OCI-LY7 (cell line): ENCODE results near the gene FCHSD2. TPM values are rescaled to one million over a fixed set of nuclear protein-coding genes. Genes with fewer than 3 reads are reported as not detected.
"Not testable (repeated sequence)": the region's sequence is repeated elsewhere in the genome, so short reads cannot be mapped to it uniquely, and the experiment has no call there.

Experiments used
- BruUV-seq: library from RNA; stranded (reverse); fragments of 400-500 nt; replicated peaks from 2 replicates; lab custom pipeline; 2021; lab: Mats Ljungman, UMichigan
- CTCF ChIA-PET: fragments of 300-600 bp; sonication (Branson Sonifier 250); formaldehyde crosslinking; loops from one replicate; lab custom pipeline; 2022; ENCODE audit warnings: antibody characterized with exemption; ENCODE audit not compliant: unreplicated experiment; lab: Charles Lee
- POLR2A ChIA-PET: fragments of 300-600 bp; sonication (Branson Sonifier 250); formaldehyde crosslinking; loops from one replicate; lab custom pipeline; 2022; ENCODE audit warnings: antibody characterized with exemption; lab: Charles Lee
- DNase-seq: peaks from one replicate; pipeline ENCODE4 v3.0.0-alpha.2; 2015; ENCODE audit warnings: low spot score
- H2AFZ ChIP-seq: fragments of 200-600 bp; sonication (generic), shearing (Covaris generic); 2 replicates; pipeline ENCODE4 v1.6.1; 2014; ENCODE audit warnings: mild to moderate bottlenecking, antibody characterized with exemption, low read length, moderate library complexity
- H3K27ac ChIP-seq: fragments of 200-600 bp; sonication (generic); 2 replicates; pipeline ENCODE4 v1.5.1; 2014; ENCODE audit warnings: mixed run types, low read depth, mild to moderate bottlenecking, moderate library complexity, low read length, inconsistent platforms; ENCODE audit not compliant: poor library complexity, severe bottlenecking
- H3K36me3 ChIP-seq: fragments of 200-600 bp; sonication (generic); 2 replicates; pipeline ENCODE4 v1.6.1; 2014; ENCODE audit warnings: mild to moderate bottlenecking, antibody characterized with exemption, low read length, moderate library complexity, mixed read lengths; ENCODE audit not compliant: insufficient read depth
- H3K4me1 ChIP-seq: fragments of 200-600 bp; sonication (generic); 2 replicates; pipeline ENCODE4 v1.5.1; 2014; ENCODE audit warnings: mild to moderate bottlenecking, low read length; ENCODE audit not compliant: insufficient read depth, poor library complexity, severe bottlenecking
- H3K4me2 ChIP-seq: fragments of 200-600 bp; sonication (generic); 2 replicates; pipeline ENCODE4 v1.6.1; 2014; ENCODE audit warnings: mild to moderate bottlenecking, low read length
- H3K4me3 ChIP-seq: fragments of 200-600 bp; sonication (generic); 2 replicates; pipeline ENCODE4 v1.5.1; 2014; ENCODE audit warnings: mild to moderate bottlenecking, low read depth, low read length; ENCODE audit not compliant: poor library complexity, severe bottlenecking
- H3K79me2 ChIP-seq: fragments of 200-600 bp; sonication (generic); 2 replicates; pipeline ENCODE4 v1.6.1; 2016; ENCODE audit warnings: low read depth, mild to moderate bottlenecking, low read length, moderate library complexity, mixed read lengths; ENCODE audit not compliant: insufficient read depth
- H3K9me2 ChIP-seq: fragments of 200-600 bp; sonication (generic); 2 replicates; pipeline ENCODE4 v1.6.1; 2016; ENCODE audit warnings: mild to moderate bottlenecking, low read length, mixed read lengths; ENCODE audit not compliant: insufficient read depth
- H3K9me3 ChIP-seq: fragments of 200-600 bp; sonication (generic); 2 replicates; pipeline ENCODE4 v1.6.1; 2014; ENCODE audit warnings: mild to moderate bottlenecking, mixed run types, low read length, mixed read lengths
- H4K20me1 ChIP-seq: fragments of 200-600 bp; sonication (generic); 2 replicates; pipeline ENCODE4 v1.6.1; 2014; ENCODE audit warnings: mild to moderate bottlenecking, antibody characterized with exemption, low read length, moderate library complexity, mixed read lengths; ENCODE audit not compliant: insufficient read depth
- CTCF ChIP-seq: fragments of 200-600 bp; sonication (generic); conservative IDR thresholded peaks from 2 replicates; pipeline ENCODE4 v1.5.1; 2014; ENCODE audit warnings: mild to moderate bottlenecking, antibody characterized with exemption, low read length, moderate library complexity, mixed read lengths
- EZH2phosphoT487 ChIP-seq: fragments of 200-600 bp; sonication (generic); IDR thresholded peaks from 2 replicates; pipeline ENCODE4 v1.6.1; 2018; ENCODE audit warnings: low read depth, borderline replicate concordance, mild to moderate bottlenecking, mixed run types, antibody characterized with exemption, low read length, moderate library complexity, mixed read lengths
- intact Hi-C: fragments of 100-400 bp; cut with micrococcal nuclease; formaldehyde crosslinking; loops from one replicate; pipeline ENCODE4 v1.10.0; 2022; ENCODE audit not compliant: unreplicated experiment
- total RNA-seq, 2 experiments: library from RNA; depleted of rRNA in 1 of 2; stranded (reverse); fragments of >200 nt in 1 of 2; shearing (Covaris generic) in 1 of 2; gene quantifications; 2 replicates each; pipeline ENCODE4 v1.2.3, GENCODE V29; 2014 to 2022

The FCHSD2 gene
- total RNA-seq, 2 experiments from 2014 or later = 39.0 to 147 TPM

GRCh38 chr11:73124800-73125199 is 17.3 kb downstream of the FCHSD2 start:
- no peak for DNase-seq
- H3K4me1 ChIP-seq = no peaks in the 10 kb centered on the region
- H2AFZ ChIP-seq = no peak overlapping the region
- H3K36me3 ChIP-seq = peaks cover 100% of the 10 kb centered on the region
- TF ChIP-seq CTCF = no peak
- no peak for TF ChIP-seq EZH2phosphoT487
- no peak overlapping the region for H3K27ac ChIP-seq
- peaks cover 99% of the 10 kb centered on the region for H3K79me2 ChIP-seq
- peaks cover 20% of the 10 kb centered on the region; the same call in 1 of the 2 replicates for H3K9me3 ChIP-seq
- no peak overlapping the region for H3K4me2 ChIP-seq
- BruUV-seq = no TSS peak
- H3K9me2 ChIP-seq = no peaks in the 10 kb centered on the region
- H4K20me1 ChIP-seq = peaks cover 5% of the 10 kb centered on the region; the same call in 1 of the 2 replicates
- no peak overlapping the region for H3K4me3 ChIP-seq
- ChIA-PET CTCF (no interaction called here), POLR2A (interaction anchor here (0.5 to 1.5 kb wide), 4 partner anchors 12 to 1081 kb away, joined by 3 to 7 read pairs (median 4); no protein-coding TSS in a partner anchor)
- intact Hi-C loops = no loop called here

GRCh38 chr11:73123892-73124291 is 18.2 kb downstream of the FCHSD2 start:
- intact Hi-C loops, BruUV-seq, H2AFZ ChIP-seq, DNase-seq, H3K4me3 ChIP-seq, H3K9me2 ChIP-seq, H3K4me1 ChIP-seq, H3K4me2 ChIP-seq, H4K20me1 ChIP-seq, H3K27ac ChIP-seq: not testable (repeated sequence)
- ChIA-PET POLR2A (interaction anchor here (0.5 to 0.8 kb wide), 3 partner anchors 71 to 405 kb away, joined by 3 to 4 read pairs (median 3); no protein-coding TSS in a partner anchor), CTCF (interaction anchor here (1.0 kb wide), 1 partner anchor 14 kb away, joined by 3 read pairs; no protein-coding TSS in a partner anchor)
- H3K79me2 ChIP-seq = peaks cover 99% of the 10 kb centered on the region
- H3K9me3 ChIP-seq = peaks cover 20% of the 10 kb centered on the region; the same call in 1 of the 2 replicates
- peaks cover 100% of the 10 kb centered on the region for H3K36me3 ChIP-seq

GRCh38 chr11:73121692-73122091 is 20.4 kb downstream of the FCHSD2 start:
- ChIA-PET CTCF (no interaction called here), POLR2A (interaction anchor here (0.6 to 1.2 kb wide), 3 partner anchors 14 to 391 kb away, joined by 4 to 5 read pairs (median 4); no protein-coding TSS in a partner anchor)
- H3K4me3 ChIP-seq = no peak overlapping the region
- H3K36me3 ChIP-seq = peaks cover 100% of the 10 kb centered on the region
- H4K20me1 ChIP-seq = peaks cover 5% of the 10 kb centered on the region; the same call in 1 of the 2 replicates
- H2AFZ ChIP-seq = no peak overlapping the region
- BruUV-seq = no TSS peak
- H3K4me2 ChIP-seq = no peak overlapping the region
- TF ChIP-seq EZH2phosphoT487 (no peak), CTCF (no peak)
- DNase-seq = no peak
- no peaks in the 10 kb centered on the region for H3K9me2 ChIP-seq
- H3K79me2 ChIP-seq = peaks cover 100% of the 10 kb centered on the region
- H3K4me1 ChIP-seq = no peaks in the 10 kb centered on the region
- peaks cover 17% of the 10 kb centered on the region; the same call in 1 of the 2 replicates for H3K9me3 ChIP-seq
- no peak overlapping the region for H3K27ac ChIP-seq
- intact Hi-C loops = no loop called here
